Loucy (cell line): ENCODE data around the gene GHDC.

Experiments used
- H2AFZ ChIP-seq: fragments of 200-600 bp; sonication (generic); 2 replicates; pipeline ENCODE4 v1.6.0; 2016; ENCODE audit warnings: antibody characterized with exemption, mild to moderate bottlenecking, low read length, moderate library complexity
- H3F3A ChIP-seq: fragments of 200-600 bp; 2 replicates; pipeline ENCODE4 v1.6.0; 2016; ENCODE audit warnings: antibody characterized with exemption, low read depth, mild to moderate bottlenecking
- H3K27me3 ChIP-seq: fragments of 200-600 bp; sonication (generic); 2 replicates; pipeline ENCODE4 v1.6.1; 2014; ENCODE audit warnings: low read length, mild to moderate bottlenecking; ENCODE audit not compliant: insufficient read depth, poor library complexity, severe bottlenecking
- H3K36me3 ChIP-seq: fragments of 200-600 bp; sonication (generic); 2 replicates; pipeline ENCODE4 v1.6.1; 2016; ENCODE audit warnings: low read length; ENCODE audit not compliant: insufficient read depth
- H3K4me1 ChIP-seq: fragments of 200-600 bp; sonication (generic); 2 replicates; pipeline ENCODE4 v1.5.1; 2014; ENCODE audit warnings: low read length, mild to moderate bottlenecking; ENCODE audit not compliant: insufficient read depth, poor library complexity, severe bottlenecking
- H3K4me2 ChIP-seq: fragments of 200-600 bp; sonication (generic); 2 replicates; pipeline ENCODE4 v1.6.0; 2014; ENCODE audit warnings: antibody characterized with exemption, low read length, low read depth, mild to moderate bottlenecking; ENCODE audit not compliant: poor library complexity, severe bottlenecking
- H3K4me3 ChIP-seq: fragments of 200-600 bp; sonication (generic); 2 replicates; pipeline ENCODE4 v1.5.1; 2014; ENCODE audit warnings: low read length, mild to moderate bottlenecking, mixed read lengths; ENCODE audit not compliant: poor library complexity, severe bottlenecking
- H3K79me2 ChIP-seq: fragments of 200-600 bp; sonication (generic); 2 replicates; pipeline ENCODE4 v1.6.1; 2014; ENCODE audit warnings: low read length; ENCODE audit not compliant: insufficient read depth
- H3K9ac ChIP-seq: fragments of 200-600 bp; sonication (generic); 2 replicates; pipeline ENCODE4 v1.6.0; 2014; ENCODE audit warnings: mild to moderate bottlenecking, low read depth, low read length, moderate library complexity; ENCODE audit not compliant: poor library complexity, severe bottlenecking
- H3K9me2 ChIP-seq: fragments of 200-600 bp; sonication (generic); replicated peaks from 2 replicates; pipeline ENCODE4 v1.6.1; 2016; ENCODE audit warnings: low read depth, low read length, mixed read lengths
- H3K9me3 ChIP-seq: fragments of 200-600 bp; sonication (generic); 2 replicates; pipeline ENCODE4 v1.6.1; 2014; ENCODE audit warnings: mild to moderate bottlenecking, antibody characterized with exemption, low read length, low read depth; ENCODE audit not compliant: insufficient read depth
- H4K20me1 ChIP-seq: fragments of 200-600 bp; sonication (generic); 2 replicates; pipeline ENCODE4 v1.6.0; 2014; ENCODE audit warnings: antibody characterized with exemption, low read length, mild to moderate bottlenecking; ENCODE audit not compliant: insufficient read depth, poor library complexity, severe bottlenecking
- CTCF ChIP-seq: fragments of 200-600 bp; sonication (generic); conservative IDR thresholded peaks from 2 replicates; pipeline ENCODE4 v1.5.1; 2014; ENCODE audit warnings: mild to moderate bottlenecking, antibody characterized with exemption, low read length
- EZH2phosphoT487 ChIP-seq: fragments of 200-600 bp; IDR thresholded peaks from 2 replicates; pipeline ENCODE4 v1.6.1; 2018; ENCODE audit warnings: antibody characterized with exemption, mild to moderate bottlenecking, moderate library complexity, borderline replicate concordance

The GHDC gene

GRCh38 chr17:42166196-42166763 lies 28.0 kb downstream of the GHDC start:
- Histone ChIP-seq H3K9me3 (no peaks in the 10 kb centered on the region), H2AFZ (no peak overlapping the region), H3K4me2 (no peak overlapping the region), H3F3A (no peaks in the 10 kb centered on the region), H4K20me1 (no peaks in the 10 kb centered on the region), H3K9ac (no peak overlapping the region), H3K4me3 (no peak overlapping the region), H3K79me2 (no peaks in the 10 kb centered on the region), H3K36me3 (no peaks in the 10 kb centered on the region), H3K4me1 (no peaks in the 10 kb centered on the region), H3K27me3 (no peaks in the 10 kb centered on the region), H3K9me2 (no peaks in the 10 kb centered on the region)
- TF ChIP-seq EZH2phosphoT487 (no peak), CTCF (no peak)

- H3K27me3 ChIP-seq = no peaks in the 10 kb centered on the region
- no peak for TF ChIP-seq EZH2phosphoT487
- TF ChIP-seq CTCF = no peak
- H3K36me3 ChIP-seq = no peaks in the 10 kb centered on the region
- H3K9me3 ChIP-seq = no peaks in the 10 kb centered on the region
- H3F3A ChIP-seq = no peaks in the 10 kb centered on the region
- H4K20me1 ChIP-seq = no peaks in the 10 kb centered on the region
- no peak overlapping the region for H3K4me3 ChIP-seq
- H3K79me2 ChIP-seq = no peaks in the 10 kb centered on the region
- H3K9me2 ChIP-seq = no peaks in the 10 kb centered on the region
- no peak overlapping the region for H2AFZ ChIP-seq
- no peak overlapping the region for H3K9ac ChIP-seq
- H3K4me2 ChIP-seq = no peak overlapping the region
- no peaks in the 10 kb centered on the region for H3K4me1 ChIP-seq
Measured at GRCh38 chr17:42165751-42166150, 28.5 kb downstream of the GHDC start.

- no peak for TF ChIP-seq CTCF
- TF ChIP-seq EZH2phosphoT487 = no peak
- Histone ChIP-seq H3K4me2 (no peak overlapping the region), H3K9me2 (no peaks in the 10 kb centered on the region), H3K4me3 (no peak overlapping the region), H3K79me2 (no peaks in the 10 kb centered on the region), H3K36me3 (no peaks in the 10 kb centered on the region), H4K20me1 (no peaks in the 10 kb centered on the region), H3K4me1 (no peaks in the 10 kb centered on the region), H3K27me3 (no peaks in the 10 kb centered on the region), H3K9ac (no peak overlapping the region), H3F3A (no peaks in the 10 kb centered on the region), H2AFZ (no peak overlapping the region), H3K9me3 (no peaks in the 10 kb centered on the region)
Measured at GRCh38 chr17:42163696-42164407, 30.4 kb downstream of the GHDC start.
